H1 (cell line): ENCODE results near the gene TCERG1L. TPM values are rescaled to one million over a fixed set of nuclear protein-coding genes. Genes with fewer than 3 reads are reported as not detected.

Experiments
- BACH1 ChIP-seq: IDR thresholded peaks from 2 replicates; pipeline ENCODE4 v1.6.1; 2012; ENCODE audit warnings: low read length, improper control_type of control experiment
- CHD1 ChIP-seq: IDR thresholded peaks from 2 replicates; pipeline ENCODE4 v1.6.1; 2012; ENCODE audit warnings: low read depth, low read length, improper control_type of control experiment
- E2F6 ChIP-seq: IDR thresholded peaks from 2 replicates; pipeline ENCODE4 v1.6.1; 2012; ENCODE audit warnings: inconsistent platforms
- KDM5A ChIP-seq: fragments of 200-600 bp; IDR thresholded peaks from 2 replicates; pipeline ENCODE4 v1.7.1; 2012; ENCODE audit warnings: mild to moderate bottlenecking, low read length, inconsistent platforms, mixed read lengths
- polyA plus RNA-seq, 7 experiments: library from polyadenylated mRNA; depleted of rRNA in 3 of 7; stranded (reverse) in 5 of 7; unstranded in 2 of 7; fragments of >200 nt in 5 of 7; fragments of 200-250 nt in 2 of 7; gene quantifications; 1 replicate in 5 of 7; 2 replicates in 1 of 7; 4 replicates in 1 of 7; pipeline versions ENCODE4 v1.2.1 to v1.2.3, GENCODE V29; 2011 to 2013; ENCODE audit warnings: missing spikeins in 2 of 7, mixed read lengths in 2 of 7
- total RNA-seq: library from RNA; stranded (reverse); fragmentation: NEBNext Ultra II Directional; extraction: Animal tissue kit (Norgen Biotek cat#: 25700); gene quantifications from 2 replicates; pipeline ENCODE4 v1.2.1, GENCODE V29; 2021

The TCERG1L gene
- total and polyA plus RNA-seq, 2 of the 8 experiments (the other 6 are each of a cell fraction or from before 2014, with no cell fraction given) = 3.9 to 6.9 TPM

GRCh38 chr10:131200856-131201470 lies 110.6 kb downstream of the TCERG1L start (continued):
- TF ChIP-seq E2F6 = no peak
- no peak for TF ChIP-seq CHD1
- TF ChIP-seq KDM5A = no peak
- no peak for TF ChIP-seq BACH1
